T-helper 2 cell (primary cell): ENCODE results near the gene LRFN5.

ENCODE experiments used
- DNase-seq, 5 experiments: peaks; one replicate each; pipeline versions ENCODE4 v3.0.0 to v3.0.0-alpha.2; 2012 to 2022

The LRFN5 gene

GRCh38 chr14:41773536-41774279, 167.0 kb downstream of the LRFN5 start:
- no peak for DNase-seq

- DNase-seq: no peak
These were observed 175.8 kb downstream of the LRFN5 start for GRCh38 chr14:41782511-41782910.

- DNase-seq: no peak
These were observed 176.7 kb downstream of the LRFN5 start for GRCh38 chr14:41783403-41783802.

GRCh38 chr14:41785696-41786095, 179.0 kb downstream of the LRFN5 start:
- DNase-seq: peak in 1 of 5 experiments; percentile 3

- no peak for DNase-seq
These were observed 193.1 kb downstream of the LRFN5 start for GRCh38 chr14:41799817-41800216.

GRCh38 chr14:41805633-41806032, 199.0 kb downstream of the LRFN5 start:
- DNase-seq: peak in 1 of 5 experiments; percentile 35

- peak in 1 of 5 experiments; percentile 2 for DNase-seq
These were observed 199.8 kb downstream of the LRFN5 start for GRCh38 chr14:41806366-41806975.

GRCh38 chr14:41810362-41810761, 203.7 kb downstream of the LRFN5 start:
- DNase-seq: no peak

GRCh38 chr14:41817626-41818025, 210.9 kb downstream of the LRFN5 start:
- DNase-seq: no peak

GRCh38 chr14:41824441-41824840, 217.8 kb downstream of the LRFN5 start:
- no peak for DNase-seq

GRCh38 chr14:41825622-41826021, 218.9 kb downstream of the LRFN5 start:
- DNase-seq: no peak

GRCh38 chr14:41830714-41831406, 224.2 kb downstream of the LRFN5 start:
- DNase-seq: no peak

- DNase-seq: no peak
These were observed 233.0 kb downstream of the LRFN5 start for GRCh38 chr14:41839661-41840060.

GRCh38 chr14:41859336-41859735, 252.7 kb downstream of the LRFN5 start:
- no peak for DNase-seq

- no peak for DNase-seq
These were observed 253.9 kb downstream of the LRFN5 start for GRCh38 chr14:41860586-41860985.

- no peak for DNase-seq
These were observed 259.2 kb downstream of the LRFN5 start for GRCh38 chr14:41865894-41866293.

GRCh38 chr14:41868396-41868795, 261.7 kb downstream of the LRFN5 start:
- DNase-seq: no peak

- DNase-seq: no peak
These were observed 266.4 kb downstream of the LRFN5 start for GRCh38 chr14:41872931-41873685.

- no peak for DNase-seq
These were observed 267.1 kb downstream of the LRFN5 start for GRCh38 chr14:41873686-41874317.

GRCh38 chr14:41875116-41875515, 268.4 kb downstream of the LRFN5 start:
- DNase-seq: no peak

GRCh38 chr14:41878321-41878720, 271.6 kb downstream of the LRFN5 start:
- DNase-seq: no peak

GRCh38 chr14:41891624-41892023, 284.9 kb downstream of the LRFN5 start:
- DNase-seq: no peak

GRCh38 chr14:41899416-41899815, 292.7 kb downstream of the LRFN5 start:
- DNase-seq: no peak
